Measurements from ENCODE around the gene RLBP1. TPM values are rescaled to one million over a fixed set of nuclear protein-coding genes. Genes with fewer than 3 reads are reported as not detected.

RLBP1 gene
- total RNA-seq, 4 donors from 2014 or later, result not detected

GRCh38 chr15:89187986-89188514 lies 33.3 kb downstream of the RLBP1 start:
- Histone ChIP-seq H3K27ac (no peak overlapping the region), H3K36me3 (no peaks in the 10 kb centered on the region), H3K9me3 (no peaks in the 10 kb centered on the region), H3K4me3 (no peak overlapping the region), H3K4me1 (no peaks in the 10 kb centered on the region), H3K27me3 (no peaks in the 10 kb centered on the region)
- intact Hi-C loops (cut with DNase I; ENCODE audit: low total_unique reads), result no loop called here
- TF ChIP-seq, protein P1, sequence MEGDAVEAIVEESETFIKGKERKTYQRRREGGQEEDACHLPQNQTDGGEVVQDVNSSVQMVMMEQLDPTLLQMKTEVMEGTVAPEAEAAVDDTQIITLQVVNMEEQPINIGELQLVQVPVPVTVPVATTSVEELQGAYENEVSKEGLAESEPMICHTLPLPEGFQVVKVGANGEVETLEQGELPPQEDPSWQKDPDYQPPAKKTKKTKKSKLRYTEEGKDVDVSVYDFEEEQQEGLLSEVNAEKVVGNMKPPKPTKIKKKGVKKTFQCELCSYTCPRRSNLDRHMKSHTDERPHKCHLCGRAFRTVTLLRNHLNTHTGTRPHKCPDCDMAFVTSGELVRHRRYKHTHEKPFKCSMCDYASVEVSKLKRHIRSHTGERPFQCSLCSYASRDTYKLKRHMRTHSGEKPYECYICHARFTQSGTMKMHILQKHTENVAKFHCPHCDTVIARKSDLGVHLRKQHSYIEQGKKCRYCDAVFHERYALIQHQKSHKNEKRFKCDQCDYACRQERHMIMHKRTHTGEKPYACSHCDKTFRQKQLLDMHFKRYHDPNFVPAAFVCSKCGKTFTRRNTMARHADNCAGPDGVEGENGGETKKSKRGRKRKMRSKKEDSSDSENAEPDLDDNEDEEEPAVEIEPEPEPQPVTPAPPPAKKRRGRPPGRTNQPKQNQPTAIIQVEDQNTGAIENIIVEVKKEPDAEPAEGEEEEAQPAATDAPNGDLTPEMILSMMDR (IDR thresholded peaks at IDR 0.05), result no peak
- no peak for TF ChIP-seq POLR2A (IDR thresholded peaks at IDR 0.05)
- no peak for DNase-seq

- Histone ChIP-seq H3K36me3 (no peaks in the 10 kb centered on the region), H3K27me3 (no peaks in the 10 kb centered on the region), H3K4me3 (no peak overlapping the region), H3K27ac (no peak overlapping the region), H3K9me3 (no peaks in the 10 kb centered on the region), H3K4me1 (no peaks in the 10 kb centered on the region)
- no peak for TF ChIP-seq POLR2A (IDR thresholded peaks at IDR 0.05)
- TF ChIP-seq, protein P1 (IDR thresholded peaks at IDR 0.05), result no peak
- intact Hi-C loops (cut with DNase I; ENCODE audit: low total_unique reads), result no loop called here
- no peak for DNase-seq
Measured at GRCh38 chr15:89187301-89187985, 33.9 kb downstream of the RLBP1 start.

DNA sequence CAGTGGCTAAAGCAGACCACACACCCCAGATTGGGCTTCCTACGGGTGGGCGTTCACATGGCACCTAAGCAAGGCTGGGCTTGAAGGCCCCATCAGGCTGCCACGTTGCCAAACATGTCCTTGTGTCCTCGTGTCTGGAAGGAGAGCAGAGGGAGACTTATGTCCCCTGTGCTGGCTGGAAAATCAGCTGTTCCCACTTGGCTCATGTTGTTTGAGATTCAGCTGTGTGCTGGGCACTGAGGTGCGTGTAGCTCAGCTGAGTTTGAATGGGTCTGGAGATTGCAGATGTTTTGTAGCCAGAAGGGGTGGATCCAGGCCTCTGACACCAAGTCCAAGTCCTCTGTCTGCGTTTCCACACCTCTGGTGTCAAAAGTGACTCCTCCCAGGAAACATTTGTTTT lies 34.6 kb downstream of the RLBP1 start:
- TF ChIP-seq POLR2A (IDR thresholded peaks at IDR 0.05), result no peak
- TF ChIP-seq, protein P1 (IDR thresholded peaks at IDR 0.05), result no peak
- intact Hi-C loops (cut with DNase I; ENCODE audit: low total_unique reads), result no loop called here
- no peak overlapping the region for H3K27ac ChIP-seq
- no peaks in the 10 kb centered on the region for H3K4me1 ChIP-seq
- H3K9me3 ChIP-seq, result no peaks in the 10 kb centered on the region
- no peak overlapping the region for H3K4me3 ChIP-seq
- no peak for DNase-seq
- no peaks in the 10 kb centered on the region for H3K36me3 ChIP-seq
- no peaks in the 10 kb centered on the region for H3K27me3 ChIP-seq

DNA sequence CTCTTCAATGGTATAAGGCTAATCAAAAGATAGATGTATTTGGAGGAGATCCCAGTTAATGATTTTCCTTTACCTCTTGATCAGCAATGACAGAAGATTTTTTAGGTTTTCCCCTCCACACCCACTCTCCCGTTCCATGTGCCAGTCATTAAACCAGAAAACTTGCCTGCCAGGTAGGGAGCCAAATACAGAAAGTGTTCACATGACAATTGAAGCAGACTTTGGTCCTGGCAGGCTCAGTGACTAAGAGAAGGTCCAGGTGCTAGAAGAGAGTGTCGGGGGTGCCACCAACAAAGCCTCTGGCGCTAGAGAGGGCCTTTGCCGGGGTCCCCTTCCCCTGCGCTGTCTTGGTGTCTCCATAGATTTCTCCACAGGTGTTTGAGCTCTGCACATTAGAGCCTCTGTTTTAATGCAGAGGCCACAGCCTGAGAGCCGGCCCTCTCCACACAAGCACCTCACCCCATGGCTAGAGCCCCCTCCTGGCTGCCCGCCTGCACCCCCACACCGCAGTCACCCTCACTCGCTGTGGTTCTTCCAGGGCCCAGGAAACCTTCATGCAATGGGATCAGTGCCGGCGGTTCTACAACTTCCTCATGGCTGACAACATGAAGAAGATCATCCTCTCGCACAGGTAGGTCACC lies 36.4 kb downstream of the RLBP1 start:
- Histone ChIP-seq H3K4me1 (no peaks in the 10 kb centered on the region), H3K36me3 (no peaks in the 10 kb centered on the region), H3K4me3 (no peak overlapping the region), H3K9me3 (no peaks in the 10 kb centered on the region), H3K27me3 (no peaks in the 10 kb centered on the region), H3K27ac (no peak overlapping the region)
- no peak for TF ChIP-seq POLR2A (IDR thresholded peaks at IDR 0.05)
- TF ChIP-seq, protein P1 (IDR thresholded peaks at IDR 0.05), result no peak
- no peak for DNase-seq
- intact Hi-C loops (cut with DNase I; ENCODE audit: low total_unique reads), result no loop called here

GRCh38 chr15:89184357-89184756 lies 37.0 kb downstream of the RLBP1 start:
- Histone ChIP-seq H3K9me3 (no peaks in the 10 kb centered on the region), H3K27ac (no peak overlapping the region), H3K27me3 (no peaks in the 10 kb centered on the region), H3K4me3 (no peak overlapping the region), H3K4me1 (no peaks in the 10 kb centered on the region), H3K36me3 (no peaks in the 10 kb centered on the region)
- no peak for DNase-seq
- intact Hi-C loops (cut with DNase I; ENCODE audit: low total_unique reads), result no loop called here
- TF ChIP-seq, protein P1 (IDR thresholded peaks at IDR 0.05), result no peak
- no peak for TF ChIP-seq POLR2A (IDR thresholded peaks at IDR 0.05)
